Measurements from ENCODE around the gene F11. TPM values are rescaled to one million over a fixed set of nuclear protein-coding genes. Genes with fewer than 3 reads are reported as not detected.

F11 gene
- total and polyA plus RNA-seq, 2 donors from 2014 or later: 1.5 to 15.7 TPM

GRCh38 chr4:186299291-186299690 lies 33.3 kb downstream of the F11 start:
- Histone ChIP-seq H3K9me3 (ENCODE audit: control insufficient read depth in 2 of 3, insufficient read depth in 1 of 3, low read length in 3 of 3) (no peaks in the 10 kb centered on the region), H3K9ac (ENCODE audit: low read length in 3 of 3) (no peak overlapping the region), H3K27ac (ENCODE audit: low read depth in 2 of 2, low read length in 2 of 2) (no peak overlapping the region), H3K27me3 (ENCODE audit: control insufficient read depth, insufficient read depth, low read length) (peaks cover 2% of the 10 kb centered on the region), H3K4me1 (ENCODE audit: control insufficient read depth in 2 of 3, insufficient read depth in 2 of 3, low read depth in 1 of 3, low read length in 3 of 3) (peaks cover 0 to 3% (median 0%) of the 10 kb centered on the region in 3 donors), H3K36me3 (ENCODE audit: control insufficient read depth in 2 of 3, insufficient read depth in 3 of 3, low read length in 3 of 3) (no peaks in the 10 kb centered on the region), H3K4me3 (ENCODE audit: low read length in 3 of 3) (no peak overlapping the region)
- FAIRE-seq (no peak), DNase-seq (no peak)
- no peak for TF ChIP-seq CTCF (IDR thresholded peaks at IDR 0.05; ENCODE audit: borderline replicate concordance, extremely low read depth, insufficient read depth)
- intact Hi-C loops (cut with DNase I): loop anchor here (5.0 kb wide), 1 partner anchor 288 kb away; no protein-coding TSS in a partner anchor

- no peaks in the 10 kb centered on the region for H3K36me3 ChIP-seq (ENCODE audit: control insufficient read depth in 2 of 3, insufficient read depth in 3 of 3, low read length in 3 of 3)
- TF ChIP-seq CTCF (IDR thresholded peaks at IDR 0.05; ENCODE audit: borderline replicate concordance, extremely low read depth, insufficient read depth): no peak
- H3K27me3 ChIP-seq (ENCODE audit: control insufficient read depth, insufficient read depth, low read length): peaks cover 2% of the 10 kb centered on the region
- H3K9ac ChIP-seq (ENCODE audit: low read length in 3 of 3): no peak overlapping the region
- intact Hi-C loops (cut with DNase I): no loop called here
- no peak for DNase-seq
- H3K4me1 ChIP-seq (ENCODE audit: control insufficient read depth in 2 of 3, insufficient read depth in 2 of 3, low read depth in 1 of 3, low read length in 3 of 3): peaks cover 0 to 3% (median 0%) of the 10 kb centered on the region in 3 donors
- H3K4me3 ChIP-seq (ENCODE audit: low read length in 3 of 3): no peak overlapping the region
- FAIRE-seq: no peak
- H3K9me3 ChIP-seq (ENCODE audit: control insufficient read depth in 2 of 3, insufficient read depth in 1 of 3, low read length in 3 of 3): no peaks in the 10 kb centered on the region
- H3K27ac ChIP-seq (ENCODE audit: low read depth in 2 of 2, low read length in 2 of 2): no peak overlapping the region
These were observed 34.8 kb downstream of the F11 start for GRCh38 chr4:186300659-186301390.

- no peaks in the 10 kb centered on the region for H3K9me3 ChIP-seq (ENCODE audit: control insufficient read depth in 2 of 3, insufficient read depth in 1 of 3, low read length in 3 of 3)
- no peak for TF ChIP-seq CTCF (IDR thresholded peaks at IDR 0.05; ENCODE audit: borderline replicate concordance, extremely low read depth, insufficient read depth)
- H3K4me1 ChIP-seq (ENCODE audit: control insufficient read depth in 2 of 3, insufficient read depth in 2 of 3, low read depth in 1 of 3, low read length in 3 of 3): no peaks in the 10 kb centered on the region
- DNase-seq: no peak
- no peak overlapping the region for H3K4me3 ChIP-seq (ENCODE audit: low read length in 3 of 3)
- intact Hi-C loops (cut with DNase I): no loop called here
- no peaks in the 10 kb centered on the region for H3K27me3 ChIP-seq (ENCODE audit: control insufficient read depth, insufficient read depth, low read length)
- H3K36me3 ChIP-seq (ENCODE audit: control insufficient read depth in 2 of 3, insufficient read depth in 3 of 3, low read length in 3 of 3): no peaks in the 10 kb centered on the region
- no peak overlapping the region for H3K27ac ChIP-seq (ENCODE audit: low read depth in 2 of 2, low read length in 2 of 2)
- no peak overlapping the region for H3K9ac ChIP-seq (ENCODE audit: low read length in 3 of 3)
- no peak for FAIRE-seq
These were observed 38.2 kb downstream of the F11 start for GRCh38 chr4:186304216-186304615.

Measured in kidney (tissue), 14 donors.